CD4-positive, alpha-beta T cell treated with Interleukin-12 subunit alpha and Interleukin-12 subunit beta, for 1 hour (primary cell): ENCODE measurements around the gene CCDC191.

ENCODE experiments used
- DNase-seq: peaks from one replicate; pipeline ENCODE4 v3.0.0-alpha.2; 2020

Gene CCDC191

GRCh38 chr3:114056130-114057010 lies at the start of gene CCDC191, which contains the start of gene QTRT2:
Gene CCDC191, minus strand, starts transcription at chr3:114056526. Its CDS starts 60 bp downstream, at chr3:114056466.
Gene QTRT2, plus strand, starts transcription at chr3:114056737. Its CDS starts 8,521 bp downstream, at chr3:114065258.
- peak; percentile 99 for DNase-seq

DNA sequence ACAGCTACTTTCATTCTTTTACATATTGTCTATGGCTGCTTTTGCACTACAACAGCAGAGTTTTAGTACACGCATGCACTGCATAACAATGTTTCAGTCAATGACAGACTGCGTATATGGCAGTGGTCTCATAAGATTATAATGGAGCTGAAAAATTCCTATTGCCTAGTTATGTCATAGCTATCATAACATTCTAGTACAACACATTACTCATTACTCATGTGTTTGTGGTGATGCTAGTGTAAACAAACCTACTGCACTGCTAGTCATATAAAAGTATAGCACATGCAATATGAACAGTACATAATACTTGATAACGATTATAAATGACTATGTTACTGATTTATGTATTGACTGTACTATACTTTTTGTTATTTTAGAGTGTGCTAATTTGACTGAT lies 48.1 kb upstream of the CCDC191 start:
- DNase-seq = no peak

DNA sequence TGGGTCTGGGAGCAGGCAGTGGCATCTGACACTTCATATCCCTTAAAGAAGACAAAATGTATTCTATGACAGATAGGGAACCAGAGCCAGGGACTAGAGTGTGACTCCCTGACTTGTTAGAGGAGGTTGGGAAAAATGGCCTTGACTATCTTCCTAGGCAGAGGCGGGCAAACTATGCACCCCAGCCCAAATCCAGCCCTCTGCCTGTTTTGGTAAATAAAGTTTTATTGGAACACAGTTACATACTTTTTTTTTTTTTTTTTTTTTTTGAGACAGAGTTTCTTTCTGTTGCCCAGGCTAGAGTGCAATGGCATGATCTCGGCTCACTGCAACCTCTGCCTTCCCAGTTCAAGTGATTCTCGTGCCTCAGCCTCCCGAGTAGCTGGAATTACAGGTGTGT lies 47.5 kb upstream of the CCDC191 start:
- no peak for DNase-seq

DNA sequence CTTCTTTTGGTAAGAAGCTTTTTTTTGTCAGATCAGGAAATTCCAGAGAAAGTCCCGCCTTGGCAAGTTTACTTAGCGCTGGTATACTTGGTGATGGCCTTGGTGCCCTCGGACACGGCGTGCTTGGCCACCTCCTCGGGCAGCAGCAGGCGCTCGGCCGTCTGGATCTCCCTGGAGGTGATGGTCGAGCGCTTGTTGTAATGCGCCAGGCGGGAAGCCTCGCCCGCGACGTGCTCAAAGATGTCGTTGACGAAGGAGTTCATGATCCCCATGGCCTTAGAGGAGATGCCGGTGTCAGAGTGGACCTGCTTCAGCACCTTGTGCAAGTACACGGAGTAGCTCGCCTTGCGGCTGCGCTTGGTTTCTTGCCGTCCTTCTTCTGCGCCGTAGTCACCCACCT lies 46.9 kb upstream of the CCDC191 start:
- no peak for DNase-seq

DNA sequence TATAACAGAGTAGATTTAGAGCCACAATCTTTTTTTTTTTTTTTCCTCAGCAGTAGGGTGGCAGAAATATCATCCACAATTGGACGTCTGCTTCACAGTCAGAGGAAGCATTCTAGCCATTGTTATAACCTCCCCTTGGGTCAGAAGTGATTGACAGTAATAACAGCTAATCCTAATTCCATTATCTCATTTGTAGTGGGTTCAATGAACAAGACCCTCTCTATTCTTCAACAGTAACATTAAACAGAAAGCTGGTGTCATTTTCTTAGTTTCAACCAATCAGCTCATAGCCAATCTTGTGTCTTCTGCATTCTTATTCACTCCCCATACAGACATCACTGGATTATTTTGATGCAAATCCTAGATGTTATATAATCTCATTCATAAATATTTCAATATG lies 44.8 kb upstream of the CCDC191 start:
- DNase-seq = no peak

DNA sequence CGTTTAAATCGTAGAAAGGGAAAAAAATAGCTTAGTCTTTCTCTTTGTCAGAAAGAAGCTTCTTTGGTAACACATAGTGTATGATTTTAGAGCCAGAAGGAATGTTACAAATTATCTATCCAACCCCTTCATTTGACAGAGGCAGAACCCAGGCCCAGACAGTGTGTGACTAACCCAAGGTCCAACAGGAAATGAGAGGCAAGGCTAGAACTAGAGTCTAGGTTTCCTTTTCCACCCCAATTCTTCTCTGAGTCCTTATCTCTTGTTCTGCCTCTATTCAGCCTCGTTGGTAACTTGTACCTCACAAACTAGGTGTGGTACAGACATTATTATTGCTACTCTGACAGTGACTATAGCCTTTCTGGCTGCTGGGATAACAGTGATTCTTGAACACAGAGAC lies 39.5 kb upstream of the CCDC191 start:
- no peak for DNase-seq

GRCh38 chr3:114093596-114093995 lies 37.3 kb upstream of the CCDC191 start:
- DNase-seq = no peak

GRCh38 chr3:114093016-114093380 lies 36.7 kb upstream of the CCDC191 start:
- no peak for DNase-seq

GRCh38 chr3:114092151-114093015 lies 36.1 kb upstream of the CCDC191 start:
- no peak for DNase-seq

GRCh38 chr3:114089675-114090074 lies 33.3 kb upstream of the CCDC191 start:
- DNase-seq = no peak

DNA sequence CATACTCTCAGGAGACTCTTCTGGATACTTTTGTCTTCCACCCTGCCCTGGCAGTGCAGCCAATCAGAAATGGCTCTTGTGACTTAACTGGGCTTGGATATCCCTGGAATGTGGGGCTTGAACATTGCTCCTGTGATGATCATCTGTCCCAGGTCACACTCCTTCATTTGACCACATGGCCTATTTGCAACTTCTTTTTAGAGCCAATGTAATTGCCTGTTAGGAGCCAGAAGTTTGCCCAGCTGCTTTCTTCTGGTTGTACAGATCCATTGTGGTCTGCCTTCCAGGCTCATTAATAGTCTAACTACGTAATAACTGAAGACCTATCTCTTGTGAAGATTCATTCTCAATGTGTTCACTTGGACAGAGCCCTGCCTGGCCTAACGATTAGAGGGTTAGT lies 30.0 kb upstream of the CCDC191 start:
- no peak for DNase-seq

GRCh38 chr3:114083112-114083511 lies 26.8 kb upstream of the CCDC191 start:
- no peak for DNase-seq

DNA sequence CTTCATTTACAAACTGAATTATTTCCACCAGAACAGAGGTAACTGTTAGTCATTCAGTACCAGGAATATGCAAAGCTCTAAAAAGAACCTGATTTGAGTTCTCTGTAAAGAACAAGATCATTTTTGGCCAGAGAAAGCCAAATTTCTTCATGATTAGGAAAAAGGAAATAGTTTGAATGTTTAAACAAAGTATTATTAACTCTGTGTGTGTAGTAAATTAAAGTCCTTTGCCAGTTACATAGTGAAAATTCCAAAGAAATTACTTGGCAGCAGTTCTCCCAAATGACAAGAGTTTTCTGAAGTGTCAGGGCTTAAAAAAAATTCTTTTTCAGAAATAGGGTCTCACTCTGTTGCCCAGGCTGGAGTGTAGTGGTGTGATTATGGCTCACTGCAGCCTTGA lies 24.7 kb upstream of the CCDC191 start:
- DNase-seq = no peak

- no peak for DNase-seq
These were observed 23.9 kb upstream of the CCDC191 start for GRCh38 chr3:114080201-114080600.

GRCh38 chr3:114079761-114080160 lies 23.4 kb upstream of the CCDC191 start:
- no peak for DNase-seq

GRCh38 chr3:114078126-114078525 lies 21.8 kb upstream of the CCDC191 start:
- DNase-seq = no peak

DNA sequence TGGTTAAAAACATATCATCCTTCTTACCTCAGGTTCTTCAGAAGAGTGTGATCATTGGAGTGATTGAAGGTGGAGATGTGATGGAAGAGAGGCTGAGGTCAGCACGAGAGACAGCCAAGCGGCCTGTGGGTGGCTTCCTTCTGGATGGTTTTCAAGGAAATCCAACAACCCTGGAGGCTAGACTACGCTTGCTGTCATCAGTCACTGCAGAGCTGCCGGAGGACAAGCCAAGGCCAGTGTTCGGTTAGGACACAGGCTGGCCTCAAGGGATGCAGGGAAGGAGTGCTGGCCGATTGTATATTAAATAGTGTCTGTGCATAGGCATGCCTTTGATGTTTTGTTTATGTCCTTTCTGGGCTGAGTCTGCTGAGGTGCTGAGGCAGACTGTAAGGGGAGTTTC lies 20.4 kb upstream of the CCDC191 start:
- DNase-seq = no peak

DNA sequence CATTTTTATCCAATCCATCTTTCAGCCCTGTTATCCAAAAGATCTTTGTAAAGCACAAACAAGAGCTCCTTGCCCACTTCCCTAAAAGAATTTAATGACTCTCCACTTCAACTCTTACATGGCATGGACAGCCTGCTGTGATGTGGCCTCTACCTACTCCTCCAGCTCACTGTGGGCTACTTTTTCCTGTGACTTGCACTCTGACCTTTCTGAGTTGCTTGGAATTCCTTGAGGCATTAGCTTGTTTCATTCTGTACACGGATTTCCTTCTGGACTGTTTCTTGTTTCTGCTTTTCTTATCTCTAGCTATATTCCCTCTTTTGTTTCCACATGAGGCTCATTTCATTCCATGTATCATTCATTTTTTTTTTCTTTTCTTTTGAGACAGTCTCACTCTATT lies 15.5 kb upstream of the CCDC191 start:
- DNase-seq = no peak

DNA sequence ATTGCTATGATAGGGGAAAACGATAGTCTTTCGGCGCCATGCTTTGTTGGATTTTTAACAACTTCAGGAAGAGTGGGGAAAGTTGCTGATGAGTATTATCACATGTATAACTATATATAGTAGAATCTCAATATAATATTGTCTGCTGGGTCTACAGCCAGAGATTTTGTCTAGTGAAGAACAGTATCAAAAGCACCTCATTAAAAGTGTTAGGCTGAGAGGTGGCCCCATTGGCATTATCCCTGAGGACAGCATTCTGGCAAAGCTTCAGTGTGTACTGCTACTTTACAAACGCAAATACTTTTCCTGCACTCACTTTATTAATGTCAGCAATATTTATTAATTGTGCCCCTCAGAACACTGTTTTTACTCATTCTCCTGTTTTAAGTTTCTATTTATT lies 12.0 kb upstream of the CCDC191 start:
- no peak for DNase-seq

GRCh38 chr3:114067804-114068203 lies 11.5 kb upstream of the CCDC191 start:
- DNase-seq = no peak

DNA sequence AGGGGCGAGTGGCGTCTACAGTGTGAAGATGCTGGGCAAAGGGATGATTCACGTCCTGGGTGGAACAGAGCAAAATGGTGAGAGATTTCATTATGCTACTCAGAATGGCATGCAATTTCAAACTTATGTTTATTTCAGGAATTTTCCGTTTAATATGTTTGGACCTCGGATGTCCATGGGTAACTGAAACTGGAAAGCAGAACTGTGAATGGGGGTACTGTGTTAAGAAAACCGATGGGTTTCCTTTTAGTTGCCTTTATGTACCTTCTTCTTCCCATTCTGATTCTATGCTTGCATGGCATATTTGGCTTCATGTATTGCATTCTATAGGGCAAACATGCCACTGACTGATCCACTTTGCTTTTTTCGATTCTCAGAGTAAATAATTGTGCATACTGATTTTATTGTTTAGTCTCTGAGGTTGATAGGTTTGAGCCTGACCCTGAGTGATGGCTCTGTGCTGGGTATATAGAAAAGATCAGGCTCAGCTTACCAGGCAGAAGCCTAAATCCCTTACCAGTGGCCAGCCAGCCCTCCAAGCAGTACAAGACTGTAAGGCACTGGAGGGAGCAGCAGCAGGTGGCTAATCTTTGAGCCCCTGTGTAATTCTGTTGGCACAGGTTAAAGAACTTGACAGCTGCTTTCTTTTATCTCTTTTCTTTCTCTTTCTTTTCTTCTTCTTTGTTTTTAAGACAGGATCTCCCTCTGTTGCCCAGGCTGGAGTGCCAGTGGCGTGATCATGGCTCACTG lies 4.8 kb upstream of the CCDC191 start:
- no peak for DNase-seq

- no peak for DNase-seq
These were observed 2.3 kb upstream of the CCDC191 start for GRCh38 chr3:114058646-114059045.

GRCh38 chr3:114057011-114057347 lies 653 bp upstream of the CCDC191 start:
- no peak for DNase-seq
